Measurements from ENCODE around the gene CFDP1.
"Not testable (repeated sequence)": the region's sequence is repeated elsewhere in the genome, so short reads cannot be mapped to it uniquely, and the experiment has no call there.

GRCh38 chr16:75272629-75273028, 160.7 kb downstream of the CFDP1 start:
- TF ChIP-seq, protein P1, sequence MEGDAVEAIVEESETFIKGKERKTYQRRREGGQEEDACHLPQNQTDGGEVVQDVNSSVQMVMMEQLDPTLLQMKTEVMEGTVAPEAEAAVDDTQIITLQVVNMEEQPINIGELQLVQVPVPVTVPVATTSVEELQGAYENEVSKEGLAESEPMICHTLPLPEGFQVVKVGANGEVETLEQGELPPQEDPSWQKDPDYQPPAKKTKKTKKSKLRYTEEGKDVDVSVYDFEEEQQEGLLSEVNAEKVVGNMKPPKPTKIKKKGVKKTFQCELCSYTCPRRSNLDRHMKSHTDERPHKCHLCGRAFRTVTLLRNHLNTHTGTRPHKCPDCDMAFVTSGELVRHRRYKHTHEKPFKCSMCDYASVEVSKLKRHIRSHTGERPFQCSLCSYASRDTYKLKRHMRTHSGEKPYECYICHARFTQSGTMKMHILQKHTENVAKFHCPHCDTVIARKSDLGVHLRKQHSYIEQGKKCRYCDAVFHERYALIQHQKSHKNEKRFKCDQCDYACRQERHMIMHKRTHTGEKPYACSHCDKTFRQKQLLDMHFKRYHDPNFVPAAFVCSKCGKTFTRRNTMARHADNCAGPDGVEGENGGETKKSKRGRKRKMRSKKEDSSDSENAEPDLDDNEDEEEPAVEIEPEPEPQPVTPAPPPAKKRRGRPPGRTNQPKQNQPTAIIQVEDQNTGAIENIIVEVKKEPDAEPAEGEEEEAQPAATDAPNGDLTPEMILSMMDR (IDR thresholded peaks at IDR 0.05; ENCODE audit: poor library complexity), result not testable (repeated sequence)
- not testable (repeated sequence) for TF ChIP-seq EZH2phosphoT487 (IDR thresholded peaks at IDR 0.05; ENCODE audit: low read depth, severe bottlenecking, unreplicated experiment); EZH2 (IDR thresholded peaks at IDR 0.05; ENCODE audit: borderline replicate concordance)

All from hepatocyte (in vitro differentiated cells).